SK-N-SH (cell line): ENCODE results near the gene ZBED4. TPM values are rescaled to one million over a fixed set of nuclear protein-coding genes. Genes with fewer than 3 reads are reported as not detected.

Experiments used
- CTCF ChIA-PET: fragments of 300-600, 350-600 bp; formaldehyde crosslinking; extraction: SDS; loops from one replicate; lab custom pipeline; 2021; lab: Yijun Ruan, JAX
- POLR2A ChIA-PET: fragments of 350-600 bp; sonication (Branson Sonifier 250); formaldehyde crosslinking; extraction: SDS; loops from one replicate; lab custom pipeline; 2020; ENCODE audit warnings: antibody characterized with exemption, inconsistent platforms; lab: Yijun Ruan, JAX
- DNase-seq: peaks from one replicate; pipeline ENCODE4 v3.0.0; 2012
- H2AFZ ChIP-seq: fragments of 200-600 bp; sonication (generic); 2 replicates; pipeline ENCODE4 v1.8.1; 2016; ENCODE audit warnings: antibody characterized with exemption, mild to moderate bottlenecking, low read depth
- H3F3A ChIP-seq: fragments of 200-600 bp; sonication (generic); replicated peaks from 2 replicates; pipeline ENCODE3; 2016; ENCODE audit warnings: antibody characterized with exemption, mild to moderate bottlenecking; ENCODE audit not compliant: insufficient read depth
- H3K27ac ChIP-seq, 2 experiments: fragments of 200-500 bp in 1 of 2; fragments of 200-600 bp in 1 of 2; sonication (Bioruptor generic) in 1 of 2; sonication (generic), shearing (Covaris generic) in 1 of 2; 2 replicates each; pipeline versions ENCODE4 v1.5.1 to v1.6.1; 2014 to 2016; ENCODE audit warnings: low read depth in 2 of 2, inconsistent platforms in 1 of 2, low read length in 1 of 2, mild to moderate bottlenecking in 1 of 2, mixed read lengths in 1 of 2
- H3K27me3 ChIP-seq: fragments of 200-600 bp; sonication (generic), shearing (Covaris generic); 2 replicates; pipeline ENCODE4 v1.6.1; 2016; ENCODE audit warnings: mixed run types; ENCODE audit not compliant: insufficient read depth
- H3K36me3 ChIP-seq, 2 experiments: fragments of 200-500 bp in 1 of 2; fragments of 200-600 bp in 1 of 2; sonication (Bioruptor generic) in 1 of 2; sonication (generic) in 1 of 2; replicated peaks in 1 of 2; 2 replicates each; pipeline versions ENCODE3 to v1.5.1; 2014 to 2016; ENCODE audit warnings: low read length in 1 of 2, mild to moderate bottlenecking in 1 of 2; ENCODE audit not compliant: insufficient read depth in 2 of 2, control insufficient read depth in 1 of 2
- H3K4me1 ChIP-seq, 2 experiments: fragments of 200-500 bp in 1 of 2; fragments of 200-600 bp in 1 of 2; sonication (Bioruptor generic) in 1 of 2; sonication (generic), shearing (Covaris generic) in 1 of 2; 2 replicates each; pipeline versions ENCODE4 v1.5.1 to v1.6.1; 2014 to 2016; ENCODE audit warnings: low read depth in 1 of 2, low read length in 1 of 2, mixed run types in 1 of 2; ENCODE audit not compliant: insufficient read depth in 2 of 2, control insufficient read depth in 1 of 2
- H3K4me2 ChIP-seq: fragments of 200-600 bp; sonication (generic), shearing (Covaris generic); 2 replicates; pipeline ENCODE4 v1.6.1; 2017; ENCODE audit warnings: mixed run types
- H3K4me3 ChIP-seq, 2 experiments: fragments of 200-500 bp in 1 of 2; fragments of 200-600 bp in 1 of 2; sonication (Bioruptor generic) in 1 of 2; sonication (generic), shearing (Covaris generic) in 1 of 2; 2 replicates each; pipeline versions ENCODE4 v1.5.1 to v1.8.1; 2014 to 2016; ENCODE audit warnings: low read depth in 2 of 2, inconsistent platforms in 1 of 2, low read length in 1 of 2, mild to moderate bottlenecking in 1 of 2, mixed read lengths in 1 of 2, moderate library complexity in 1 of 2
- H3K79me2 ChIP-seq: fragments of 200-600 bp; sonication (generic); 2 replicates; pipeline ENCODE4 v1.8.1; 2017; ENCODE audit warnings: mild to moderate bottlenecking; ENCODE audit not compliant: insufficient read depth
- H3K9ac ChIP-seq: fragments of 200-600 bp; sonication (generic); 2 replicates; pipeline ENCODE4 v1.6.1; 2017; ENCODE audit warnings: mixed run types
- H3K9me2 ChIP-seq: fragments of 200-600 bp; sonication (generic); 2 replicates; pipeline ENCODE4 v1.6.1; 2017; ENCODE audit warnings: mixed run types
- H3K9me3 ChIP-seq: fragments of 200-600 bp; sonication (generic); 2 replicates; pipeline ENCODE4 v1.6.1; 2017; ENCODE audit warnings: mixed run types, mild to moderate bottlenecking, moderate library complexity
- H4K20me1 ChIP-seq: fragments of 200-600 bp; sonication (generic); 2 replicates; pipeline ENCODE4 v1.6.1; 2017; ENCODE audit warnings: mild to moderate bottlenecking, mixed run types; ENCODE audit not compliant: insufficient read depth
- ELF1 ChIP-seq: IDR thresholded peaks from 2 replicates; pipeline ENCODE4 v1.4.0; 2012
- EZH2phosphoT487 ChIP-seq: fragments of 200-600 bp; sonication (generic); IDR thresholded peaks from 2 replicates; pipeline ENCODE4 v1.6.1; 2017; ENCODE audit warnings: low read depth, mixed run types, mild to moderate bottlenecking, antibody characterized with exemption, moderate library complexity, borderline replicate concordance
- GABPA ChIP-seq: IDR thresholded peaks from 2 replicates; pipeline ENCODE4 v1.4.0; 2012; ENCODE audit warnings: low read depth, mild to moderate bottlenecking
- IRF3 ChIP-seq: fragments of 150-350 bp; IDR thresholded peaks from 2 replicates; pipeline ENCODE4 v1.6.1; 2016; ENCODE audit warnings: mild to moderate bottlenecking, low read depth, low read length
- JUND ChIP-seq: IDR thresholded peaks from 2 replicates; pipeline ENCODE4 v1.4.0; 2012
- MAX ChIP-seq: IDR thresholded peaks from 2 replicates; pipeline ENCODE4 v1.4.0; 2012; ENCODE audit warnings: low read depth
- PBX3 ChIP-seq: IDR thresholded peaks from 2 replicates; pipeline ENCODE4; 2012
- RAD21 ChIP-seq: IDR thresholded peaks from 2 replicates; pipeline ENCODE4 v1.6.1; 2012; ENCODE audit warnings: mild to moderate bottlenecking, low read length
- REST ChIP-seq: IDR thresholded peaks from 2 replicates; pipeline ENCODE4 v1.6.1; 2012; ENCODE audit warnings: mild to moderate bottlenecking, low read depth, low read length, moderate library complexity
- RXRA ChIP-seq: IDR thresholded peaks from 2 replicates; pipeline ENCODE4 v1.4.0; 2012; ENCODE audit warnings: low read depth, mild to moderate bottlenecking, borderline replicate concordance
- TCF12 ChIP-seq: IDR thresholded peaks from 2 replicates; pipeline ENCODE4 v1.4.0; 2012
- TEAD4 ChIP-seq: IDR thresholded peaks from 2 replicates; pipeline ENCODE4 v1.4.0; 2012; ENCODE audit warnings: mild to moderate bottlenecking, borderline replicate concordance; ENCODE audit not compliant: insufficient read depth
- YY1 ChIP-seq: IDR thresholded peaks from 2 replicates; pipeline ENCODE4 v1.4.0; 2012; ENCODE audit warnings: low read depth, mild to moderate bottlenecking
- ZBTB33 ChIP-seq: IDR thresholded peaks from 2 replicates; pipeline ENCODE4 v1.4.0; 2012; ENCODE audit warnings: low read depth, borderline replicate concordance
- WGBS: methylation state at CpG from one replicate; pipeline ENCODE4 v1.1.6; 2017; ENCODE audit warnings: low lambda C conversion rate; 5-methylcytosine and 5-hydroxymethylcytosine counted together
- polyA plus RNA-seq, 3 experiments: library from polyadenylated mRNA; depleted of rRNA; stranded (reverse); fragments of >200 nt; gene quantifications; 2 replicates each; pipeline ENCODE4 v1.2.3, GENCODE V29; 2012

ZBED4 gene
- polyA plus RNA-seq, 1 of the 3 experiments (the other 2 are of a cell fraction), result 7.9 TPM

- Histone ChIP-seq H3F3A (no peaks in the 10 kb centered on the region), H4K20me1 (no peaks in the 10 kb centered on the region), H3K9me3 (no peaks in the 10 kb centered on the region), H3K27ac (no peak overlapping the region), H3K4me1 (peaks cover 0 to 4% of the 10 kb centered on the region in 2 experiments; a peak in 1 of 4 replicates), H2AFZ (no peak overlapping the region), H3K36me3 (peaks cover 3 to 21% of the 10 kb centered on the region in 2 experiments), H3K4me3 (no peak overlapping the region), H3K4me2 (no peak overlapping the region), H3K79me2 (no peaks in the 10 kb centered on the region; the same call in 1 of the 2 replicates), H3K9ac (no peak overlapping the region), H3K27me3 (no peaks in the 10 kb centered on the region), H3K9me2 (no peaks in the 10 kb centered on the region)
- no peak for TF ChIP-seq RAD21
- no peak for TF ChIP-seq ZBTB33
- TF ChIP-seq REST, result no peak
- TF ChIP-seq GABPA, result no peak
- CTCF ChIA-PET, result no interaction called here
- 92% methylated on average over 17 of the region's 23 CpGs for WGBS
- POLR2A ChIA-PET, result no interaction called here
- no peak for DNase-seq
Observed at GRCh38 chr22:49909476-49910205, 56.0 kb downstream of the ZBED4 start.

GRCh38 chr22:49910229-49911155 lies 56.8 kb downstream of the ZBED4 start:
- Histone ChIP-seq H3K9me3 (no peaks in the 10 kb centered on the region), H3K4me1 (peaks cover 0 to 4% of the 10 kb centered on the region in 2 experiments; a peak in 1 of 4 replicates), H3K27ac (no peak overlapping the region), H3K4me2 (no peak overlapping the region), H3K4me3 (no peak overlapping the region), H4K20me1 (no peaks in the 10 kb centered on the region), H3K27me3 (no peaks in the 10 kb centered on the region), H3F3A (no peaks in the 10 kb centered on the region), H3K9ac (no peak overlapping the region)
- POLR2A ChIA-PET, result no interaction called here
- CTCF ChIA-PET, result interaction anchor here (0.9 kb wide), 1 partner anchor 20 kb away, joined by 3 read pairs; no protein-coding TSS in a partner anchor
- 93% methylated on average over 15 of the region's 27 CpGs for WGBS
- TF ChIP-seq MAX (no peak), ELF1 (no peak), GABPA (no peak), JUND (no peak), PBX3 (no peak), TEAD4 (no peak), IRF3 (no peak), TCF12 (no peak), YY1 (no peak), EZH2phosphoT487 (no peak), RXRA (no peak)
- TF ChIP-seq, all 33 proteins: peak for 0
- Histone ChIP-seq H3K79me2 (peaks cover 5% of the 10 kb centered on the region; the same call in 1 of the 2 replicates), H3K36me3 (peaks cover 3 to 21% of the 10 kb centered on the region in 2 experiments), H2AFZ (no peak overlapping the region), H3K9me2 (no peaks in the 10 kb centered on the region)
- no peak for DNase-seq
